Measurements from ENCODE around the gene PPRC1.

PPRC1 gene

GRCh38 chr10:102191956-102192355 is 59.1 kb downstream of the PPRC1 start:
- no peak for DNase-seq

GRCh38 chr10:102195296-102195870 is 62.5 kb downstream of the PPRC1 start:
- DNase-seq: no peak

GRCh38 chr10:102196893-102197292 is 64.1 kb downstream of the PPRC1 start:
- no peak for DNase-seq

GRCh38 chr10:102198027-102198426 is 65.2 kb downstream of the PPRC1 start:
- no peak for DNase-seq
